ENCODE results near the gene ZNF71.
A peak's percentile ranks its signal among the peaks of the same experiment; 100 is the strongest.

The ZNF71 gene

GRCh38 chr19:56643460-56643955 is 48.4 kb downstream of the ZNF71 start:
- H3K4me3 ChIP-seq (ENCODE audit: low read depth, low read length), result no peak overlapping the region
- no peak for DNase-seq
- peaks cover 6% of the 10 kb centered on the region for H3K9me3 ChIP-seq
- H3K4me1 ChIP-seq, result no peaks in the 10 kb centered on the region
- H3K36me3 ChIP-seq, result no peaks in the 10 kb centered on the region
- no peak for TF ChIP-seq CTCF (IDR thresholded peaks at IDR 0.05; ENCODE audit: low read depth, low read length)
- no peaks in the 10 kb centered on the region; the same call in 1 of the 2 replicates for H3K27me3 ChIP-seq

GRCh38 chr19:56654151-56654550 is 59.0 kb downstream of the ZNF71 start:
- Histone ChIP-seq H3K9me3 (no peaks in the 10 kb centered on the region), H3K27me3 (no peaks in the 10 kb centered on the region)
- TF ChIP-seq CTCF (IDR thresholded peaks at IDR 0.05; ENCODE audit: low read depth, low read length), result no peak

GRCh38 chr19:56660381-56661107 is 65.4 kb downstream of the ZNF71 start:
- no peak overlapping the region for H3K4me3 ChIP-seq (ENCODE audit: low read depth, low read length)
- no peak for DNase-seq

More at GRCh38 chr19:56654151-56654550, 59.0 kb downstream of the ZNF71 start:
- Histone ChIP-seq H3K4me1 (no peaks in the 10 kb centered on the region), H3K36me3 (no peaks in the 10 kb centered on the region), H3K4me3 (ENCODE audit: low read depth, low read length) (no peak overlapping the region)
- DNase-seq, result no peak

GRCh38 chr19:56661248-56661647 is 66.1 kb downstream of the ZNF71 start:
- H3K4me1 ChIP-seq, result no peaks in the 10 kb centered on the region
- H3K9me3 ChIP-seq, result no peaks in the 10 kb centered on the region; the same call in none of the 2 replicates
- no peaks in the 10 kb centered on the region for H3K27me3 ChIP-seq
- H3K36me3 ChIP-seq, result no peaks in the 10 kb centered on the region
- TF ChIP-seq CTCF (IDR thresholded peaks at IDR 0.05; ENCODE audit: low read depth, low read length), result no peak
- no peak overlapping the region for H3K4me3 ChIP-seq (ENCODE audit: low read depth, low read length)
- DNase-seq, result no peak

More at GRCh38 chr19:56660381-56661107, 65.4 kb downstream of the ZNF71 start:
- H3K27me3 ChIP-seq, result no peaks in the 10 kb centered on the region
- TF ChIP-seq CTCF (IDR thresholded peaks at IDR 0.05; ENCODE audit: low read depth, low read length), result peak; percentile 25
- no peaks in the 10 kb centered on the region for H3K4me1 ChIP-seq
- H3K9me3 ChIP-seq, result no peaks in the 10 kb centered on the region; the same call in none of the 2 replicates
- no peaks in the 10 kb centered on the region for H3K36me3 ChIP-seq

GRCh38 chr19:56663931-56664500 is 68.9 kb downstream of the ZNF71 start:
- H3K4me3 ChIP-seq (ENCODE audit: low read depth, low read length), result no peak overlapping the region
- DNase-seq, result no peak
- TF ChIP-seq CTCF (IDR thresholded peaks at IDR 0.05; ENCODE audit: low read depth, low read length), result no peak
- H3K27me3 ChIP-seq, result no peaks in the 10 kb centered on the region
- H3K9me3 ChIP-seq, result no peaks in the 10 kb centered on the region; the same call in none of the 2 replicates
- no peaks in the 10 kb centered on the region for H3K4me1 ChIP-seq
- H3K36me3 ChIP-seq, result no peaks in the 10 kb centered on the region

GRCh38 chr19:56664511-56664910 is 69.4 kb downstream of the ZNF71 start:
- no peak for TF ChIP-seq CTCF (IDR thresholded peaks at IDR 0.05; ENCODE audit: low read depth, low read length)
- H3K9me3 ChIP-seq, result no peaks in the 10 kb centered on the region; the same call in none of the 2 replicates
- H3K27me3 ChIP-seq, result no peaks in the 10 kb centered on the region
- DNase-seq, result no peak
- H3K4me1 ChIP-seq, result no peaks in the 10 kb centered on the region
- H3K4me3 ChIP-seq (ENCODE audit: low read depth, low read length), result no peak overlapping the region
- H3K36me3 ChIP-seq, result no peaks in the 10 kb centered on the region

All from BE2C (cell line).